Esophagus squamous epithelium (tissue), 5 donors: ENCODE results near the gene SIGLEC1. TPM values are rescaled to one million over a fixed set of nuclear protein-coding genes. Genes with fewer than 3 reads are reported as not detected.

Source experiments
- DNase-seq: peaks from one replicate; lab custom pipeline; 2025; lab: John Stamatoyannopoulos, UW
- H3K27ac ChIP-seq, 4 donors: fragments of 200-600 bp; sonication (generic); one replicate each; pipeline ENCODE4 v1.5.1; 2016 to 2019; ENCODE audit warnings: mild to moderate bottlenecking in 1 of 4
- H3K27me3 ChIP-seq, 4 donors: fragments of 200-600 bp; sonication (generic); 1 replicate in 3 of 4; 2 replicates in 1 of 4; pipeline versions ENCODE4 v1.5.1 to v1.6.0; 2017 to 2021; ENCODE audit warnings: antibody characterized with exemption in 1 of 4
- H3K36me3 ChIP-seq, 3 donors: fragments of 200-600 bp; sonication (generic); one replicate each; pipeline ENCODE4 v1.5.1; 2016 to 2019
- H3K4me1 ChIP-seq, 3 donors: fragments of 200-600 bp; sonication (generic); one replicate each; pipeline ENCODE4 v1.5.1; 2017 to 2019
- H3K4me3 ChIP-seq, 4 donors: fragments of 200-600 bp; sonication (generic); 1 replicate in 3 of 4; 2 replicates in 1 of 4; pipeline ENCODE4 v1.5.1; 2016 to 2019; ENCODE audit warnings: mild to moderate bottlenecking in 2 of 4, moderate library complexity in 1 of 4
- H3K9me3 ChIP-seq, 3 donors: fragments of 200-600 bp; sonication (generic); one replicate each; pipeline ENCODE4 v1.5.1; 2016 to 2019
- POLR2A ChIP-seq, 4 donors: fragments of 450-650 bp; IDR thresholded peaks; one replicate each; pipeline ENCODE4 v1.6.1; 2017; ENCODE audit warnings: antibody characterized with exemption in 4 of 4, mild to moderate bottlenecking in 4 of 4, moderate library complexity in 3 of 4
- WGBS, 2 donors: methylation state at CpG; one replicate each; pipeline ENCODE4 v1.1.5; 2018; 5-methylcytosine and 5-hydroxymethylcytosine counted together
- intact Hi-C: fragments of 100-400 bp; cut with DNase I; formaldehyde crosslinking; loops from one replicate; pipeline ENCODE4 v1.15.0; 2022
- total RNA-seq, 4 donors: library from RNA; depleted of rRNA; stranded (reverse); fragments of >200 nt; gene quantifications; one replicate each; pipeline ENCODE4 v1.1.0, GENCODE V29; 2016
- TF ChIP-seq, protein P1 (sequence below), 6 experiments: fragments of 450-650 bp in 4 of 6; fragments of 200-600 bp in 2 of 6; sonication (generic) in 2 of 6; IDR thresholded peaks; one replicate each; pipeline ENCODE4 v1.5.1; 2016 to 2019; ENCODE audit warnings: antibody characterized with exemption in 6 of 6, mild to moderate bottlenecking in 4 of 6, moderate library complexity in 4 of 6
- donor health status: DM: yes; HTN: yes; CAD: no.

The SIGLEC1 gene
- total RNA-seq, 4 donors from 2014 or later: 0.11 to 6.9 (median 1.8) TPM

DNA sequence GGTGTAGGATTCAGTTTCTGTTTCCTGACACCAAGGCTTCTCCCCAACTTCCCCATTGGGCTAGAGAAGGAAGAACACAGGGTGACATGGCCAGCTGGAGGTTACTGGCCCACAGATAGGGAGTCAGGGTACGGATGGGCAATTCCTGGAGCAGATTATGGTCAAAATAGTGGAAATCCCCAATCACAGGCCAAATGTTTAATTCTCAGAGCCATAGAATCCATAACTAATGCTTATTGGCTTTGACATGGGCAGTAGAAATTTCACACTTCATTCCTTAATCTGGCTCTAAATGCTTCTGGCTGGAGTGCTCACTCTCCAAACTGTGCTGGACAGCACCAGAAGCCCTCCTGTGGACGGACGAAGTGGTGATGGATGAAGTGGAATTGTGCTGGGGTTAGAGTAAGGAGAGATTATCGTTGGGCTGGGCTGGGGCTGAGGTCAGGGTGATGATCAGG lies 887 bp downstream of the SIGLEC1 start:
- H3K4me1 ChIP-seq: peaks cover 0 to 15% (median 5%) of the 10 kb centered on the region in 3 donors
- intact Hi-C loops: loop anchor here (5.0 kb wide), 1 partner anchor 34 kb away; no protein-coding TSS in a partner anchor
- H3K27me3 ChIP-seq: no peaks in the 10 kb centered on the region
- no peaks in the 10 kb centered on the region for H3K36me3 ChIP-seq
- peak overlapping the region in 1 of 4 donors; percentile 13 for H3K27ac ChIP-seq
- no peaks in the 10 kb centered on the region for H3K9me3 ChIP-seq
- no peak overlapping the region for H3K4me3 ChIP-seq
- no peak for TF ChIP-seq POLR2A (IDR thresholded peaks at IDR 0.05)
- TF ChIP-seq, protein P1, sequence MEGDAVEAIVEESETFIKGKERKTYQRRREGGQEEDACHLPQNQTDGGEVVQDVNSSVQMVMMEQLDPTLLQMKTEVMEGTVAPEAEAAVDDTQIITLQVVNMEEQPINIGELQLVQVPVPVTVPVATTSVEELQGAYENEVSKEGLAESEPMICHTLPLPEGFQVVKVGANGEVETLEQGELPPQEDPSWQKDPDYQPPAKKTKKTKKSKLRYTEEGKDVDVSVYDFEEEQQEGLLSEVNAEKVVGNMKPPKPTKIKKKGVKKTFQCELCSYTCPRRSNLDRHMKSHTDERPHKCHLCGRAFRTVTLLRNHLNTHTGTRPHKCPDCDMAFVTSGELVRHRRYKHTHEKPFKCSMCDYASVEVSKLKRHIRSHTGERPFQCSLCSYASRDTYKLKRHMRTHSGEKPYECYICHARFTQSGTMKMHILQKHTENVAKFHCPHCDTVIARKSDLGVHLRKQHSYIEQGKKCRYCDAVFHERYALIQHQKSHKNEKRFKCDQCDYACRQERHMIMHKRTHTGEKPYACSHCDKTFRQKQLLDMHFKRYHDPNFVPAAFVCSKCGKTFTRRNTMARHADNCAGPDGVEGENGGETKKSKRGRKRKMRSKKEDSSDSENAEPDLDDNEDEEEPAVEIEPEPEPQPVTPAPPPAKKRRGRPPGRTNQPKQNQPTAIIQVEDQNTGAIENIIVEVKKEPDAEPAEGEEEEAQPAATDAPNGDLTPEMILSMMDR (IDR thresholded peaks at IDR 0.05): no peak
- DNase-seq: no peak
- 64 to 80% methylated on average over 4 of the region's 4 CpGs for WGBS, 2 donors

DNA sequence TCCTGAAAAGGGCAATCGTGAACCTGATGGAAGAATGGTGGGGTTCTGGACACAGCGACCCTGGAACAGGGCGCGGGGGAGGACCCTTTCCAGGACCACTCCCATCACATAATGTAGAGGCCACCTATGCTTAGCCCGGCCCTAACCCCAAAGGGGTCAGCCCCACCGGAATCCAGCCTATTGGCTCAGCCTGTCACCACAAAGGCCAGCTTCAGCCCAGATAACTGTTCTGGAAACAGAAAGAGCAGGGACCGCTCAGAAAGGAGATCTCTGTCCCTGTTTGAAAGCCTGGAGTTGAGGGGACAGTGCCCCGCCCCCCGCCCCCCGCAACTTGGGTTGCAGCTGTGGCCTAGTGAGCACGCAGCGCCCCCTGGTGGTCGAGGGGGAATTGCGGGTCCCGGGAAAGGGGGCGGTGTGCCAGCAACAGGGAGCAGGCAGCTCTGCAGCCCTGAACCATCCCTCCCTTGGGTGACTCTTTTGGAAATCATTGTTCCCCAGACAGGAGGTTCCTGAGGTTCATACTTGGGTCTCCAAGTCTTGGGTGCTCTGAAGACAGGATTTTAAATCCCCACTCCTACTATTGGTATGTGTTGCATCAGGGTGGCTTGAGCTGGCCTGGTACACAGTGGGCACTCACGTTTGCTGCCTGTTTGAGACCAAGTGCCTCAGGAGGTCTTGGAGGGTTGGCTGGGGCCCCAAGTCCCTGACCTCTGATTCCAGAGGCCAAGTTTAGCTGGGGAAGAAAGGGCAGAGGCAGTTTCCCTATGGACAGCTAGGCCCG lies 1.5 kb downstream of the SIGLEC1 start:
- Histone ChIP-seq H3K27me3 (no peaks in the 10 kb centered on the region), H3K9me3 (no peaks in the 10 kb centered on the region), H3K36me3 (no peaks in the 10 kb centered on the region), H3K4me3 (peak overlapping the region in 1 of 4 donors; percentile 0), H3K27ac (peak overlapping the region in 2 of 4 donors; percentile 29 to 66), H3K4me1 (peaks cover 0 to 15% (median 5%) of the 10 kb centered on the region in 3 donors)
- WGBS, 2 donors: 25% methylated on average over 3 of the region's 18 CpGs; no CpG with 5 or more reads in 1 of the 2 donors
- intact Hi-C loops: loop anchor here (5.0 kb wide), 1 partner anchor 34 kb away; no protein-coding TSS in a partner anchor
- DNase-seq: no peak
- TF ChIP-seq, protein P1 (IDR thresholded peaks at IDR 0.05): peak; percentile 77 to 98 (median 90)
- no peak for TF ChIP-seq POLR2A (IDR thresholded peaks at IDR 0.05)

DNA sequence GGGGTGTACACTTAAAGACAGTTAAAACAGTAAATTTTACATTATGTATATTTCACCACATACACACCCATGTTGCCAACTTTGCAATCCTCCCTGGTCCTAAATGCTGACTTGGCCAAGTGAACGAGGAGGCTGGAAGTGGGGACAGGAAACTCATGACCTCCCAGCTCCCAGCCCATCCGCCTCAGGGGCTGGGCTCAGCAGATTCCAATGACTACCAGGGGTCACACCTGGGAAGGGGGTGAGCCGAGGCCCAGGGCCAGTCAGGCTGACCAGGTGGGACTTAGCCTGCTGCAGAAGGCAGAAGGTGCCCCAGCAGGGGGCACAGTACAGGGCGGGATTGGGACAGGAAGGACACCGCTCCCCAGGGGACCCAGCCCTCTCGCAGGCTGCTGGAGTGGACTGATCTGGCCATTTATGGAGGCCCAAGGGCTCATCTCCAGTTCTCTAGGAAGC lies 2.4 kb downstream of the SIGLEC1 start:
- H3K9me3 ChIP-seq: no peaks in the 10 kb centered on the region
- 49 to 50% methylated on average over 4 to 6 of the region's 6 CpGs for WGBS, 2 donors
- no peak for DNase-seq
- TF ChIP-seq, protein P1 (IDR thresholded peaks at IDR 0.05): no peak
- TF ChIP-seq POLR2A (IDR thresholded peaks at IDR 0.05): no peak
- no peak overlapping the region for H3K4me3 ChIP-seq
- H3K27me3 ChIP-seq: no peaks in the 10 kb centered on the region
- intact Hi-C loops: loop anchor here (5.0 kb wide), 1 partner anchor 33 kb away; no protein-coding TSS in a partner anchor
- H3K27ac ChIP-seq: peak overlapping the region in 2 of 4 donors; percentile 29 to 66
- H3K4me1 ChIP-seq: peaks cover 0 to 15% (median 5%) of the 10 kb centered on the region in 3 donors
- no peaks in the 10 kb centered on the region for H3K36me3 ChIP-seq

DNA sequence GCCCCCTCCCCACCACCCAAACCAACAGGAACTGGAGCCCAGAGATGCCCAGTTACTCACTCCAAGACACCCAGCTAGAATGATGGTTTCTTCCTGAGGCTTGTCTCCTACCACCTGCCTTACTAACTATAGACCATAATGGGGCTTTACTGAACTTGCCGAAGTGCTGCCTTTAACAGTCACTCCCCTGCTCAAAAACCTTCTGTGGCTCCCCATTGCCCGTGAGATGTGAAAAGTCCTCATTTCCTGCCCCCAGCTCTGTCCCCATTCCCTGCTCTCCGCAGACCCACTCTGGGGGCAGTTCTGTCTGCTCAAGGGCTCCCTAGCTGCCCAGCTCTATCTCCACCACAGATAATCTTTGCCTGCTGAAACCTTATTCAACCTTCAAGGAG lies 4.9 kb downstream of the SIGLEC1 start:
- 77 to 91% methylated on average over 3 of the region's 3 CpGs for WGBS, 2 donors
- no peak for DNase-seq
- intact Hi-C loops: no loop called here
- TF ChIP-seq, protein P1 (IDR thresholded peaks at IDR 0.05): no peak
- H3K27ac ChIP-seq: no peak overlapping the region
- no peaks in the 10 kb centered on the region for H3K27me3 ChIP-seq
- H3K4me1 ChIP-seq: peaks cover 0 to 15% (median 5%) of the 10 kb centered on the region in 3 donors
- H3K36me3 ChIP-seq: no peaks in the 10 kb centered on the region
- no peaks in the 10 kb centered on the region for H3K9me3 ChIP-seq
- no peak overlapping the region for H3K4me3 ChIP-seq
